Measurements from ENCODE around the gene AQP10.

DNA sequence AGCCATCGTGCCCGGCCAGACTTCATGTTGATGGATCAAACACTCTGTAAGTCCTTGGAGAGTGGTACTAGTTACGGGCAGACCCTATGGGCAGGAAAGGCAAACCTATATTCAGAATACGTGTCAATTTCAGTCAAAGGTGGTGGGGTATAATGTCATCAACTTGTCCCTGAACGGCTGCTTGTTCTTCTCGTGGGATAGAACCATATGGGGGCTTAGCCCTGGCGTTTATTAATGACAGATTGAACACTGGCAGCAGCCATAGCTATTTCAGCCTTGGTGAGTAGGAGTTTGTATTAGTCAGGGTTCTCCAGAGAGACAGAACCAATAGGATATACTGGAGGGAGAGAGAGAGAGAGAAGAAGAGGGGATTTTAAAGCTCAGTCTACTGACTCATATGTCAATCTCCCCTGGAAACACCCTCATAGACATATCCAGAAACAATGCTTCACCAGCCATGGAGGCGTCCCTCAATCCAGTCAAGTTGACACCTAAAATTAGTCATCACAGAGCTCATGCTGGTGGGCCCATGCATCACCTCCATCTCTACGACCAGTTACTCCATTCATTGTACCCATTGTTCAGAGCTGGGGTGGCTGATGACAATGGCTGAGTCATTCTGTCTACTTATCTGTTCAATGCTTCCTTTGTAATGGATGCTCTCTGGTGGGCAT lies 16.1 kb upstream of the AQP10 start:
- TF ChIP-seq POLR2A (IDR thresholded peaks at IDR 0.05): no peak
- TF ChIP-seq, protein P1, sequence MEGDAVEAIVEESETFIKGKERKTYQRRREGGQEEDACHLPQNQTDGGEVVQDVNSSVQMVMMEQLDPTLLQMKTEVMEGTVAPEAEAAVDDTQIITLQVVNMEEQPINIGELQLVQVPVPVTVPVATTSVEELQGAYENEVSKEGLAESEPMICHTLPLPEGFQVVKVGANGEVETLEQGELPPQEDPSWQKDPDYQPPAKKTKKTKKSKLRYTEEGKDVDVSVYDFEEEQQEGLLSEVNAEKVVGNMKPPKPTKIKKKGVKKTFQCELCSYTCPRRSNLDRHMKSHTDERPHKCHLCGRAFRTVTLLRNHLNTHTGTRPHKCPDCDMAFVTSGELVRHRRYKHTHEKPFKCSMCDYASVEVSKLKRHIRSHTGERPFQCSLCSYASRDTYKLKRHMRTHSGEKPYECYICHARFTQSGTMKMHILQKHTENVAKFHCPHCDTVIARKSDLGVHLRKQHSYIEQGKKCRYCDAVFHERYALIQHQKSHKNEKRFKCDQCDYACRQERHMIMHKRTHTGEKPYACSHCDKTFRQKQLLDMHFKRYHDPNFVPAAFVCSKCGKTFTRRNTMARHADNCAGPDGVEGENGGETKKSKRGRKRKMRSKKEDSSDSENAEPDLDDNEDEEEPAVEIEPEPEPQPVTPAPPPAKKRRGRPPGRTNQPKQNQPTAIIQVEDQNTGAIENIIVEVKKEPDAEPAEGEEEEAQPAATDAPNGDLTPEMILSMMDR (IDR thresholded peaks at IDR 0.05): no peak

Measured in lower leg skin (tissue), 3 donors.